GM13976 (cell line): ENCODE measurements around the gene ADGRE1.

Source experiments
- DNase-seq: peaks from one replicate; pipeline ENCODE4 v3.0.0; 2012; ENCODE audit warnings: low spot score
- CTCF ChIP-seq: IDR thresholded peaks from 2 replicates; pipeline ENCODE4 v1.5.1; 2012; ENCODE audit warnings: borderline replicate concordance, mild to moderate bottlenecking; ENCODE audit not compliant: insufficient read depth; ENCODE audit errors: extremely low read depth, missing control alignments, control extremely low read depth
- in situ Hi-C: fragments of 300-500 bp; cut with MboI; formaldehyde crosslinking; loops from one replicate; pipeline ENCODE4 v1.12.0; 2022; ENCODE audit warnings: low sequenced_read_pairs, mixed read lengths, inconsistent platforms; ENCODE audit not compliant: unreplicated experiment

Gene ADGRE1

DNA sequence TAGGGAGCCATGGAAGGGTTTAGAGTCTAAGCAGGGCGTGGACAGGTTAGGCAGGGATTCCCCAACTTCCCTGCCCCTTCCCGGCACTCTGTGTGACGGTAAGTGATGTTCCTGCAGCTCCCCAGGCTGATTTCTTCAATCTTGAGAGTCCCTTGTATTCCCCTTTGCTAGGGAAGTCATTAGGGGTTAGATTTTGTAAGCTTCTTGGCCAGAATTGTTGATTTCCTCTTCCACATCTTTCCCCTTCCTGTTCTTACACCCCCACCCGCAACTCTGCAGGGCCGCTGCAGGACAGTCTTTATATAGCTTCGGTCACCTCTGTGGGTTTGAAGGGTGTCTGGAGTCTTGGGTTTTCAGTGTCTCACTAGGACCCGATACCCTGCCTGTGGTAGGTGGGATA is 10.6 kb upstream of the ADGRE1 start:
- no peak for DNase-seq
- no peak for TF ChIP-seq CTCF
- in situ Hi-C loops, result no loop called here

DNA sequence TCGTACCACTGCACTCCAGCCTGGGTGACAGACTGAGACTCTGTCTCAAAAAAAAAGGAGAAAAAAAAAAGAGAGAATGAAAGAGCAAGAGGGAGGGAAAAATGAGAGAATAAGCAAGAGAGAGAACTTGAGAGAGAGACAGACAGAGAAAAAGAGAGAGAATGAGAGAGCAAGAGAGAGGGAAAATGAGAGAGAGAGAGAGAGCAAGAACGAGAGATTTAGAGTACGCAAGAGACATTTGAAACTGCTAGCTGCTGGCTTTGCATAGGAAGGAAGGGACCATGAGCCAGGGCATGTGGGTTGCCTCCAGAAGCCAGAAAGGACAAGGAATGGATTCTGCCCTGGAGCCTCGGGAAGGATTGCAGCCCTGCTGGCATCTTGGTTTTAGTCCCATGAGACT is 9.6 kb upstream of the ADGRE1 start:
- no peak for TF ChIP-seq CTCF
- in situ Hi-C loops, result no loop called here
- no peak for DNase-seq

- no peak for TF ChIP-seq CTCF
- DNase-seq, result no peak
- in situ Hi-C loops, result no loop called here
These were observed 992 bp upstream of the ADGRE1 start for GRCh38 chr19:6886277-6886897.

DNA sequence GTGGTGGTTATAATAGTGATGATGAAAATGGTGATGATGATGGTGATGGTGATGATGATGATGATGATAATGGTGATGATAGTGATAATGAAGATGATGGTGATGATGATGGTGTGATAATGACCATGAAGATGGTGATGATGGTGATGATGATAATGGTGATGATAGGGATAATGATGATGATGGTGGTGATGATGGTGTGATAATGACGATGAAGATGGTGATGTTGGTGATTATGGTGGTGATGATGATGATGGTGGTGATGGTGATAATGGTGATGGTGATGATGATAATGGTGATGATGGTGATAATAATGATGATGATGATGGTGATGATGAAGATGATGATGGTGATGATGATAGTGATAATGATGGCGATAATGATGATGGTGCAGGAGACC is 1.6 kb downstream of the ADGRE1 start:
- no peak for DNase-seq
- in situ Hi-C loops, result no loop called here
- TF ChIP-seq CTCF, result no peak

- DNase-seq, result no peak
- in situ Hi-C loops, result no loop called here
- no peak for TF ChIP-seq CTCF
These were observed 3.1 kb downstream of the ADGRE1 start for GRCh38 chr19:6890401-6890913.

GRCh38 chr19:6890938-6891337 is 3.6 kb downstream of the ADGRE1 start:
- no peak for DNase-seq
- in situ Hi-C loops, result no loop called here
- TF ChIP-seq CTCF, result no peak
